H1 (cell line): ENCODE measurements around the gene NFIX. TPM values are rescaled to one million over a fixed set of nuclear protein-coding genes. Genes with fewer than 3 reads are reported as not detected.

Experiments used
- ASH2L ChIP-seq: fragments of 200-600, 300-600 bp; sonication (generic); IDR thresholded peaks from one replicate; pipeline ENCODE4 v1.7.1; 2017; ENCODE audit warnings: low read length
- KDM4A ChIP-seq: IDR thresholded peaks from one replicate; pipeline ENCODE4 v1.7.1; 2012; ENCODE audit warnings: low read depth, mild to moderate bottlenecking, moderate library complexity, low read length, inconsistent platforms; ENCODE audit not compliant: severe bottlenecking
- KDM5A ChIP-seq: fragments of 200-600 bp; IDR thresholded peaks from 2 replicates; pipeline ENCODE4 v1.7.1; 2012; ENCODE audit warnings: mild to moderate bottlenecking, low read length, inconsistent platforms, mixed read lengths
- PHF8 ChIP-seq: fragments of 200-600 bp; sonication (generic); conservative IDR thresholded peaks from 2 replicates; pipeline ENCODE4 v1.7.1; 2012; ENCODE audit warnings: low read depth, mild to moderate bottlenecking, inconsistent platforms, low read length, moderate library complexity
- RAD21 ChIP-seq, 2 experiments: IDR thresholded peaks in 1 of 2; conservative IDR thresholded peaks in 1 of 2; 2 replicates each; pipeline ENCODE4 v1.6.1; 2011; ENCODE audit warnings: low read depth in 2 of 2, low read length in 2 of 2, improper control_type of control experiment in 1 of 2, inconsistent platforms in 1 of 2, mild to moderate bottlenecking in 1 of 2, moderate library complexity in 1 of 2
- RBBP5 ChIP-seq: IDR thresholded peaks from 2 replicates; pipeline ENCODE4 v1.7.1; 2012; ENCODE audit warnings: low read depth, mild to moderate bottlenecking, inconsistent platforms, low read length, moderate library complexity, borderline replicate concordance
- SAP30 ChIP-seq: fragments of 300-600 bp; sonication (generic); IDR thresholded peaks from 2 replicates; pipeline ENCODE4 v1.7.1; 2012; ENCODE audit warnings: low read length, moderate library complexity, mild to moderate bottlenecking, inconsistent platforms; ENCODE audit not compliant: insufficient read depth, insufficient replicate concordance
- SIN3A ChIP-seq, 2 experiments: IDR thresholded peaks in 1 of 2; conservative IDR thresholded peaks in 1 of 2; 2 replicates each; pipeline ENCODE4 v1.6.1; 2011 to 2012; ENCODE audit warnings: low read length in 2 of 2, improper control_type of control experiment in 1 of 2, low read depth in 1 of 2, mild to moderate bottlenecking in 1 of 2
- SP4 ChIP-seq: IDR thresholded peaks from 2 replicates; pipeline ENCODE4 v1.6.1; 2012; ENCODE audit warnings: low read length, inconsistent platforms
- TAF7 ChIP-seq: optimal IDR thresholded peaks from 2 replicates; pipeline ENCODE3; 2011; ENCODE audit warnings: low read depth, mild to moderate bottlenecking, inconsistent platforms, low read length, moderate library complexity, borderline replicate concordance
- polyA plus RNA-seq, 7 experiments: library from polyadenylated mRNA; depleted of rRNA in 3 of 7; stranded (reverse) in 5 of 7; unstranded in 2 of 7; fragments of >200 nt in 5 of 7; fragments of 200-250 nt in 2 of 7; gene quantifications; 1 replicate in 5 of 7; 2 replicates in 1 of 7; 4 replicates in 1 of 7; pipeline versions ENCODE4 v1.2.1 to v1.2.3, GENCODE V29; 2011 to 2013; ENCODE audit warnings: missing spikeins in 2 of 7, mixed read lengths in 2 of 7
- total RNA-seq: library from RNA; stranded (reverse); fragmentation: NEBNext Ultra II Directional; extraction: Animal tissue kit (Norgen Biotek cat#: 25700); gene quantifications from 2 replicates; pipeline ENCODE4 v1.2.1, GENCODE V29; 2021

NFIX gene
- total and polyA plus RNA-seq, 2 of the 8 experiments (the other 6 are each of a cell fraction or from before 2014, with no cell fraction given), result 0.03 to 0.20 TPM

DNA sequence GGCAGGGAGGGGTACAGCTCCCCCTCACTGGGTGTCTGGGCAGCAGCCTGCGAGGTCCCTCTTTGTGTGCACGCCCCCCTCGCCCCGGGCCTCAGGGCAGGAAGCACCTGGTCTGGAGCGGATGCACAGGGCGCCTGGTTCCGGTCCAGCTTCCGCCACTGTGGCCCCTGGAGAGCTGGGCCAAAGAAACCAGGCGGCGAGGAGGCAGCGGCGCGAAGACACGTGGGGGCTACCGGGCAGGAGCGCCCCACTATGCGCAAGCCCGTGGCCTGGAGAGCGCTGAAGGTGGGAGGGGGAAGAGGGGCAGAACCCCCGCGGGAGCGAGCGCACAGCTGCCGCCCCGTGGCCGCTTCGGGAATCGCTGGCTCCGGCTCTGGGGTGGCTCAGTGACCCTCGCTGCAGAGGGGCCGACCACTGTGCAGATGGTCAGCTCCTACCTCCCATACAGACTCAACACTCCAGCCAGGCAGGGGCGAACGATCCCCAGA is 109.1 kb downstream of the NFIX start (continued):
- TF ChIP-seq SP4 (no peak), KDM4A (no peak), PHF8 (no peak), SIN3A (conservative IDR thresholded peaks at IDR 0.05 in 1 of 2, IDR thresholded peaks at IDR 0.05 in 1 of 2; ENCODE audit: low read depth in 1 of 2, low read length in 2 of 2) (no peak), SAP30 (no peak), TAF7 (no peak), KDM5A (no peak), ASH2L (no peak), RBBP5 (no peak), RAD21 (IDR thresholded peaks at IDR 0.05 in 1 of 2, conservative IDR thresholded peaks at IDR 0.05 in 1 of 2; ENCODE audit: low read depth in 2 of 2, low read length in 2 of 2) (peak; percentile 34 to 58)
